Ovary (tissue), 3 donors: ENCODE data around the gene TMEM109.

ENCODE experiments used
- EP300 ChIP-seq: sonication (generic); formaldehyde crosslinking; IDR thresholded peaks from one replicate; pipeline ENCODE4 v1.6.1; 2017; ENCODE audit warnings: antibody characterized with exemption
- TF ChIP-seq, protein P1 (sequence below), 3 donors: fragments of 450-650 bp in 2 of 3; fragments of 200-600 bp in 1 of 3; IDR thresholded peaks; one replicate each; pipeline versions ENCODE4 v1.5.1 to v1.8.0; 2016 to 2022; ENCODE audit warnings: antibody characterized with exemption in 3 of 3, mild to moderate bottlenecking in 1 of 3
- donor health status: DM: no; HTN: no; CAD: no.

DNA sequence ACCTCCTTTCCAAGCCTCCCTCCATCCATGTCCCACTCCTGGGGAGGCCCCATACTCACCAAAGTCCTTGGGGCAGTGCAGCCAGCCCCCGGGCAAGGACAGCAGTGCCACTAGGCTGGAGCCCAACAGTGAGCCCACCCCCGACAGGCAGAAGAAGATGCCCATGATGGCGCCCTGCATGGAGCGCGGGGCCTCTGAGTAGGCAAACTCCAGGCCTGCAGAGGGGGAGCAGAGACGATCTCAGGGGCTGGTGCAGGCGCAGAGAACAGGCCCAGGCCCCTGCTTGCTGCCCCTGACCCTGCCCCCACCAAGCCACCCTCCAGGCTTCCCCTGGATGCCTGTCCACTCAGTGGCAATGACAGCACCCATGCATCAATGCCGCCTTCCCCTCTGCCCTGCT lies 23.9 kb downstream of the TMEM109 start:
- TF ChIP-seq, protein P1, sequence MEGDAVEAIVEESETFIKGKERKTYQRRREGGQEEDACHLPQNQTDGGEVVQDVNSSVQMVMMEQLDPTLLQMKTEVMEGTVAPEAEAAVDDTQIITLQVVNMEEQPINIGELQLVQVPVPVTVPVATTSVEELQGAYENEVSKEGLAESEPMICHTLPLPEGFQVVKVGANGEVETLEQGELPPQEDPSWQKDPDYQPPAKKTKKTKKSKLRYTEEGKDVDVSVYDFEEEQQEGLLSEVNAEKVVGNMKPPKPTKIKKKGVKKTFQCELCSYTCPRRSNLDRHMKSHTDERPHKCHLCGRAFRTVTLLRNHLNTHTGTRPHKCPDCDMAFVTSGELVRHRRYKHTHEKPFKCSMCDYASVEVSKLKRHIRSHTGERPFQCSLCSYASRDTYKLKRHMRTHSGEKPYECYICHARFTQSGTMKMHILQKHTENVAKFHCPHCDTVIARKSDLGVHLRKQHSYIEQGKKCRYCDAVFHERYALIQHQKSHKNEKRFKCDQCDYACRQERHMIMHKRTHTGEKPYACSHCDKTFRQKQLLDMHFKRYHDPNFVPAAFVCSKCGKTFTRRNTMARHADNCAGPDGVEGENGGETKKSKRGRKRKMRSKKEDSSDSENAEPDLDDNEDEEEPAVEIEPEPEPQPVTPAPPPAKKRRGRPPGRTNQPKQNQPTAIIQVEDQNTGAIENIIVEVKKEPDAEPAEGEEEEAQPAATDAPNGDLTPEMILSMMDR (IDR thresholded peaks at IDR 0.05): no peak
- TF ChIP-seq EP300: no peak
